Lung microvascular endothelial cell (primary cell): ENCODE results near the gene CYB561D2. TPM values are rescaled to one million over a fixed set of nuclear protein-coding genes. Genes with fewer than 3 reads are reported as not detected.

Experiments
- DNase-seq, 2 donors: peaks; one replicate each; pipeline versions ENCODE4 v3.0.0 to v3.0.0-alpha.2; 2010; ENCODE audit warnings: low read depth in 2 of 2
- total RNA-seq: library from RNA; depleted of rRNA; stranded (reverse); fragments of >200 nt; gene quantifications from 2 replicates; pipeline ENCODE4 v1.2.1, GENCODE V29; 2014

The CYB561D2 gene
- total RNA-seq, 1 donor from 2014 or later = 21.6 TPM

- DNase-seq = peak; percentile 61 to 64
Observed at GRCh38 chr3:50365080-50365841, 14.6 kb downstream of the CYB561D2 start.

GRCh38 chr3:50365842-50366220, 15.2 kb downstream of the CYB561D2 start:
- no peak for DNase-seq

DNA sequence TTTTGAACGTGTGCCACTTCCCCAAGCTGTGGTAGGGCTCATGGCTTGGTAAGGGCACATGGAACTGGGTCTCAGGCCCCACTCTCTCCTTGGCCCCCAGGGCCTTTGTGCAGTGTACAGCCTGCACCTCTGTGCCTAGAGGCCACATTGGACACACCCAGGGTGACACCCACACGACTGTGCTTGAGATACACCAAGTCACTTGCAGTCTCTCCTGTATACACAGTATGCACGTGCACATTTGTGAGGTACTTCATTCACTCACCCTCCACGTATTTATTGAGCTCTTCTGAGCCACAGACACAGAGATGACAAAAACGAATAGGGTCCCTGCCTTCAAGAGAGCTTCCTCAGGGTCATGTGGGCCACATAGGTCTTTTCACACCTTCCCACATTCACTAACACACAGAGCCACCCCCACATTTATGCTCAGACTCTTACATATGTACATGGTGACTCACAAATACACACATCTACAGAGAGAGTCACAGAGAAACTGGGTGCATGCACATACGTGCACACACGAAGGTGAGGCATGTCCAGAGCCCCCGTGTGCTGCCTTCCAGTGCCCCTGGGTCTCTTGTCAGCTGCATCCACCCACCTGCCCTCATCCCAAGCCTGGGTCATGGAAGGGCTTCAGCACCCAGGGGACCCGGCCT, 18.5 kb downstream of the CYB561D2 start:
- DNase-seq = no peak

DNA sequence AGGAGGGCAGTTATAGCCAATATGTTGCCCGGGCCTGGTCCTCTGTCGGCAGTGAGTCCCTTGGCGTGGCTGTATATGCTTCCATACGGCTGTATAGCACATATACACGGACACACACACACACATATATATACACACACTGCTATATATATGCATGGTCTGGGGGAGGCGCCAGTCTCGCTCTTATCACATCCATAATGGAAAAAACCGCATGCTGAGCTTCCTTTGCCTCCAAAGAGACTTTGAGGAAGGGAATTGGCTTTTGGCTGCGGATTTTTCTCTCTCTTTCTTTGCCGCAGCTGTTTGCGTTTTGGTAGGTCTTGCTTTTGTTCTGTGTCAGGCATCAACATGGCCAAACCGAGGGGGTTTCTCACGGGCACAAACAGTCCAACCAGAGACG, 19.9 kb downstream of the CYB561D2 start:
- DNase-seq = peak in 1 of 2 donors; percentile 83

DNA sequence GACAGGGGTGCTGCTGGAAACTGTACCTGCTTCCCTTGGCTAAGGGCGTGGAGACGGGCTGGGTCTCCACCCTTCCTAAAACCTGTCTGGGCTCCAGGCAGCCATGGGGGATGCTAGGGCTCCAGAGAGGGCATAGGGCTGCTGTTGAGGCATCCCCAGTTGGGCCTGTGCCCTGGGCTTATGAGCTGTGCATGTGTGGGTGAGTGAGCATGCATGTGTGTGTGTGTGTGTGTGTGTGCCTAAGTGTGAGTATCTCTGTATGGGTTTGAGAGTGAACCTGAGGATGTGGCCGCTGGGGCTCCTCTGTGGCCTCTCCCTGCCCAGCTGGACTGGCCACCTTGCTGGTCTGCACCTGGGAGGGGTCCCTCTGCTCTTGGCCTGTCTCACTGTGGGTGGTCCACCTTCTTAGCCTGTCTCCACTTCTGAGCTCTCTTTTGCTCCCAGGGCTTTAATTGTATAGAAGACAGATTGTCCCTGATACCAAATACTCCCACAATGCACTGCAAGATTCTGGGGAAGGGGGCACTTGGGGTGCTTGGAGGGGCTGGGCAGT, 20.5 kb downstream of the CYB561D2 start:
- no peak for DNase-seq

GRCh38 chr3:50372349-50372748, 21.7 kb downstream of the CYB561D2 start:
- no peak for DNase-seq

DNA sequence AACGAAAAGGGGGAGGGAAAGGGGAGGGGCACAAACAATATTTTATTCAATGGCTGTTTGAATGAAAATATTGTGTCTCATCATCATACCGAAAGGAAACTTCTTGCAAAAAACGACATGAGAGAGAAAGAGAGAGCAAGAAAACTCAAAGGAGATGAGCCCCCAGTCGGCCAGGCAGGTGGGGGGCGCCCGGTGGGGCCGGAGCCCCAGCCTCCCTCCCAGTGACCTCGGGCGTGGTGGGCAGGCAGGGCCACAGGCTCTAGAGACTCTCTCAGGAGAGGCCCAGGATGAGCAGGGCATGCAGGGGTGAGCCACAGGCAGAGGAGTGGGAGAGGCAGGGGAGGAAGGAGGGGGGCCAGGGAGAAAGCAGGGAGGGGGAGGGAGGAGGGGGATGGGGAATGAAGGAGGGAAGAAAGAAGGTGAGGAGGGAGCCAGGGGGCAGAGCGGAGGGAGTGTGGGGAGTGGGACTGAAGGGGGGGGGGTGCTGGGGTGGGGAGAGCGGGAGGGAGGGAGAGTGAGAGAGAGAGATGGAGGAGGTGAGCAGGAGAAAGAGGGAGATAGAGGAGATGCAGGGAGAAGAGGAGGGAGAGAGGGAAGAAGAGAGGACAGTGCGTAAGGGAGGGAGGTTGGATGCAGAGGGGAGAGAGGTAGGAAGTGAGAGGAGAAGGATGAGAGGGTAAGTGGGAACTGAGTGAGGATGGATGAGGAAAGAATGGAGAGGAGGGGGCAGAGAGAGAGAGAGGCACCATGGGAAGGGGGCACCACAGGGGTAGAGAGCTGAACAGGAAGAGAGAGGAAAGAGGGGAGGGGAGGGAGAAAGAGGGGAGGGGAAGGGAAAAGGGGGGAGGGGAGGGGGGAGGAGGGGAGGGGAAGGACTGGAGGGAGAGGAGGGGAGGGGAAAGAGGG, 22.7 kb downstream of the CYB561D2 start:
- no peak for DNase-seq

DNA sequence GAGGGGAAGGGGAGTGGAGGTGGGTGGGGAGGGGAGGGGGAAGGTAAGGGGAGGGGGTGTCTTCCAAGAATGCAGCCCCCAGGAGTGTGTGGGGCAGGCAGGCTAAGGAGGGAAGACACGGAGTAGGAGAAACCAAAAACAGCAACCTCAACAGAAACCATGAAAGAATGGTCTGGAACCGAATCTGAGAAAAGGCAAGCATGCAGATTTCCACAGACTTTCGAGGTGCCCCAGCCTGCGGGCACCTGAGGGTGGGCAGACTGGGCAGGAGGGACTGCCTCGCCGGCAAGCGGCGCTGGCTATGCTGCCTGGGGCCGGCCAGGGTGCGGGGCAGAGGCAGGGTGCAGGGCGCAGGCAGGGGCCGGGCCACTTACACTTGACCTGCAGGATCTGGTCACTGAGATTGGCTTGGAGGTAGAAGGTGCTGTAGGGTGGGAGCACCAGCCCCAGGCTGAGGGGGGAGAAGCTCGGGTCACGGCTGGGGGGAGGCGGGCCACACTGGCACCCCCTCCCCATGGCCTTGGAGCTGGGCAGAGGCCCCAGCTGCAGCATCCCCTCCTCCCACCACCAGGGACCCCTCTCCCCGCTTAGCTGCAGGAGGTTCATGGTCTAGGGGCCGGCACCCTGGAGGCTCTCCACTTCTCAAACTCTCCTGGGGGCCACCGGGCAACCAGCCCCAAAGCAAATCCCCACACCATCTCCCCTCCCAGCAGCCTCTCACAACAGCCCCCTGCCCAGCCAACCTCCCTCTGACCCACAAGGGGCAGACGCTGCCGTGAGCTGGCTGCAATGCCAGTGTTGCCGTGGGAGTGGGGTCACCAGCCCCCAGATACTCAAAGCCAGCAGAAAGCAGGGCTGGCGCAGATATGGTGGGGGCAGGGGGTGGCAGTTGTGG, 23.9 kb downstream of the CYB561D2 start:
- DNase-seq = no peak

DNA sequence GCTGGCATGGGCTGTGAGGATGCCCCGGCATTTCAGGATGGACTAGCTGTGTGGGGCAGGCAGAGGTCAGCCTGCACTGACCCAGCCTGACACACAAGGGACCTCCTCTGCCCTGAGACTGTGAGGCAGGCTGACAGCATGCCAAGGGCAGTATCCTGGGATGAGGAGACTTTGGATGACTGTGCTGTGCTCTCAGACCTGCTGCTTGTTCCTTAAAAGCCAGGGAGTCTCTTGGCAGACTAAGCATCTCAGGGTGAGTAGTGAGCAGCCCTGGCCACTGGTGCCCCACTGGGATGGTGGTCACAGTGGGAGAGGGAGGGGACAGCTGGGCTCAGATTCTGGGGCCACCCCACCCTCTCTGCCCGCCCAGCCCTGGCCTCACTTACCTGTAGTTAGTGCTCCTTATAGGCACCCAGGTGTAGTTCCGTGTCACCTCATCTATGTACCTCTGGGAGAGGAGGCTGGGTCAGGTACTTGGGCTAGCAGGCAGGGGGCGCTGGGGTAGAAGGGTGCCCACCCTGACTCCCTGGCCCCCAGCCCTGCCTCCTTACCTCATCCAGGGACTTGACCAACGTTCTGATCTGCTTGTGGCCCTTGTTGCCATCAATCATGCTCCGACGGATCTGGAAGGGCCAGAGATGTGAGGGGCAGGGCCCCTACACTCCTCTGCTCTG, 24.7 kb downstream of the CYB561D2 start:
- no peak for DNase-seq

GRCh38 chr3:50378024-50378423, 27.4 kb downstream of the CYB561D2 start:
- DNase-seq = no peak

- DNase-seq = no peak
Observed at GRCh38 chr3:50378757-50379156, 28.1 kb downstream of the CYB561D2 start.

- DNase-seq = no peak
Observed at GRCh38 chr3:50380405-50381085, 29.9 kb downstream of the CYB561D2 start.

GRCh38 chr3:50381383-50381782, 30.7 kb downstream of the CYB561D2 start:
- no peak for DNase-seq

DNA sequence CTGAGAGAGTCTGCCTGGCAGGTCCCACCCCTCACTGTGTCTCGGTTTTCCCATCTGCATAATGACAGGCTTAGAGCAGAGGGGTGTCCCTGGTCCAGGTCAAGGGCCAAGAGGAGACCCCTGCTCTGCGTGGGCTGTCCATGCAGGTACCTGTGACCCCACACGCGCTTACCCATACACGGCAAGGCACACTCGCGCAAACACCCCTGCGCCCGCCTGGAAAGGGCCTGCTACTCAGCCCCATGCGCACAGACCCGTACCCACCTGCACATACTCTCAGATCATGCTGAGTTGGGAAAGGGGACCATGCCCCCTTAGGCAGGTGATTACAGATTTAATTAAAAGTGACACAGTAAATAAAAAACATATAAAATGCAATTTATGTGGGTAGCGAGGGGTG, 32.1 kb downstream of the CYB561D2 start:
- DNase-seq = no peak

DNA sequence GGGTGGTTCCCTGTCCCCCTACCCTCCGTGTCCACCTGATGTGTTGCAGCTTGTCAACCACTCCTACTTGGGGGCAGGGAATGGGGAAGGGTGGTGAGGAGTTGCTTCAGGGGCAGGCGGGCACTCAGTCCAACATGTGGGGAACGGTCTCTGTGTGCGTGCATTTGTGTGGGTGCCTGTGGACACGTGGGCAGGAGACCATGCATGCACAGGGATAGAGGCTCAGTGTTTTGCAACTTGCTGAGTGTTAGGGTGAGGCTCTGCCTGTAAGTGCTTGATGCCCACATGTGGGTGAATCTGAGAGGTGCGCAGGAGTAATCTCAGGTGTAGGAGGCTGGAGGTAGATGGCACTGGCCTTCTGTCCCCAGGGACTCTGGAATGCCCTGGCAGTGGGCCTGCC, 33.1 kb downstream of the CYB561D2 start:
- DNase-seq = no peak

GRCh38 chr3:50385754-50386153, 35.1 kb downstream of the CYB561D2 start:
- DNase-seq = no peak

- DNase-seq = peak; percentile 17 to 18
Observed at GRCh38 chr3:50388016-50388719, 37.5 kb downstream of the CYB561D2 start.

DNA sequence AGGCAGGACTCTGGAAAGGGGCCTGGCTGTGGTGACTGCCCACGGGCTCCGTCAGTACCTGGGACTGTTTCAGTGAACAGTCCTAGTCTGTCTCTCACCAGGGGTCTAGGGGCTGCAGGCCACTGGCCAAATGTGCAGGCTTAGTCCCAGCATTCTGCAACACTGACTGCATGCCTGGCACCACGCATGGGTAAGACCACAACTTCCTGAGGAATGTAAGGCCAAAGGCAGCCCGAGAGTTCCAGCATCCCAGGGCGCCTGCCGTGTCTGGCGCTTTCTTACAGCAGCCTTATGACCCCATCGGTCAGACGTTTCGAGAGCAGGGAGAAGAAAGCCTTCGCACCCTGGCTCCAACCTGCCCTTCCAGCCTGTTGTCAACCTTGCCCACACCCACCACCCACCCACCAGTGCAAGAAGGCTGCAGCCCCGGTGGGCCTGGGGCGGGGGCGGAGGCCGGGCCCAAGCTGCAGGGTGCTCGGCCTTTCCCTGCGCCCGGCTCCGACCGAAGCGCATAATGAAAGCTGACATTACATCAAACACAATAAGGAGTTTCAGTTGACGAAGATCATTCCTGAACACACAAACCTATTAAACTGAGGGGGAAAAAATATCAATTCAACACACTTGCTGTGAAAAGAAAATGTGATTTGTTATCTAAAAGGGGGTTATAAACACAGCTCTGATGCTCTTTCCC, 38.2 kb downstream of the CYB561D2 start:
- no peak for DNase-seq

GRCh38 chr3:50389414-50389767, 38.7 kb downstream of the CYB561D2 start:
- DNase-seq = no peak
